Measurements from ENCODE around the gene TMEM88. TPM values are rescaled to one million over a fixed set of nuclear protein-coding genes. Genes with fewer than 3 reads are reported as not detected.

The TMEM88 gene
- total and polyA plus RNA-seq, 2 of the 8 experiments (the other 6 are each of a cell fraction or from before 2014, with no cell fraction given): 0.69 to 8.8 TPM

GRCh38 chr17:7832431-7832830 is 22.4 kb upstream of the TMEM88 start:
- POLR2A ChIA-PET (ENCODE audit: partially characterized antibody): interaction anchor here (0.6 to 4.6 kb wide), 6 partner anchors 9 to 209 kb away, joined by 3 to 33 read pairs (median 8); partner anchors contain the start of genes NAA38 and TMEM88
- no peak overlapping the region for H2AFZ ChIP-seq (ENCODE audit: low read length)
- no peak overlapping the region for H2BK120ac ChIP-seq (replicated peaks; ENCODE audit: low read depth, low read length)
- H3K36me3 ChIP-seq (ENCODE audit: control insufficient read depth in 2 of 4, insufficient read depth in 4 of 4, low read length in 3 of 4): no peaks in the 10 kb centered on the region
- H3K4me3 ChIP-seq (ENCODE audit: extremely low read depth in 1 of 4, insufficient read depth in 2 of 4, low read depth in 3 of 4, low read length in 4 of 4): no peak overlapping the region
- H4K8ac ChIP-seq (ENCODE audit: extremely low read depth, insufficient read depth, low read length): no peak overlapping the region
- no peak overlapping the region for H3K4me2 ChIP-seq (ENCODE audit: insufficient read depth in 1 of 2, low read depth in 2 of 2, low read length in 2 of 2)
- no peak overlapping the region for H3K14ac ChIP-seq (ENCODE audit: insufficient read length)
- H3K4ac ChIP-seq (replicated peaks; ENCODE audit: insufficient read length, low read depth, low read length): no peak overlapping the region
- no peak overlapping the region for H2BK15ac ChIP-seq (ENCODE audit: low read length)
- H2BK5ac ChIP-seq (ENCODE audit: low read depth, low read length): no peak overlapping the region
- H3K9ac ChIP-seq (replicated peaks in 1 of 4; ENCODE audit: extremely low read depth in 1 of 4, low read depth in 3 of 4, low read length in 3 of 4): no peak overlapping the region
- H3K9me3 ChIP-seq (ENCODE audit: insufficient read depth in 2 of 2, low read depth in 1 of 2, low read length in 1 of 2): no peaks in the 10 kb centered on the region
- WGBS, 2 experiments (ENCODE audit: extremely low coverage in 1 of 2, insufficient coverage in 1 of 2, insufficient read length in 1 of 2, insufficient replicate concordance in 2 of 2, low coverage in 1 of 2, low lambda C conversion rate in 2 of 2, missing lambda C conversion rate in 1 of 2): 91% methylated on average over 10 of the region's 10 CpGs; no CpG with 5 or more reads in 1 of the 2 experiments
- H2BK20ac ChIP-seq (ENCODE audit: low read length): no peak overlapping the region
- H4K91ac ChIP-seq (replicated peaks; ENCODE audit: insufficient read length, low read length): no peak overlapping the region
- no peak overlapping the region for H3K23ac ChIP-seq (ENCODE audit: insufficient read length)
- H3K23me2 ChIP-seq (ENCODE audit: low read depth, low read length): peaks cover 25% of the 10 kb centered on the region
- H3K4me1 ChIP-seq (replicated peaks in 1 of 4; ENCODE audit: control insufficient read depth in 3 of 4, insufficient read depth in 4 of 4, low read length in 3 of 4): peaks cover 0 to 15% (median 7%) of the 10 kb centered on the region in 4 experiments; a peak in 6 of 7 replicates
- CTCF ChIA-PET (ENCODE audit: partially characterized antibody): interaction anchor here (0.8 to 5.9 kb wide), 12 partner anchors 9 to 228 kb away, joined by 3 to 44 read pairs (median 8); partner anchors contain the start of genes CNTROB, RNF227 and TRAPPC1
- no peak overlapping the region for H2BK12ac ChIP-seq (ENCODE audit: low read depth, low read length)
- FAIRE-seq: no peak
- no peak overlapping the region for H2AK5ac ChIP-seq (ENCODE audit: low read depth, low read length)
- no peaks in the 10 kb centered on the region for H3K79me2 ChIP-seq (ENCODE audit: control insufficient read depth in 1 of 2, insufficient read depth in 2 of 2, low read length in 2 of 2)
- H4K20me1 ChIP-seq (replicated peaks in 1 of 2; ENCODE audit: control insufficient read depth in 1 of 2, insufficient read depth in 2 of 2, low read length in 2 of 2): no peaks in the 10 kb centered on the region
- peaks cover 4 to 38% (median 30%) of the 10 kb centered on the region in 4 experiments for H3K27me3 ChIP-seq (replicated peaks in 1 of 4; ENCODE audit: control insufficient read depth in 3 of 4, extremely low read depth in 1 of 4, insufficient read depth in 3 of 4, low read length in 3 of 4)
- no peak for DNase-seq (ENCODE audit: low read depth in 1 of 2, low spot score in 2 of 2)
- H3K27ac ChIP-seq (ENCODE audit: low read depth, low read length): no peak overlapping the region
- H3K79me1 ChIP-seq (ENCODE audit: low read depth, low read length): no peaks in the 10 kb centered on the region
- H3K56ac ChIP-seq (replicated peaks; ENCODE audit: insufficient read length, low read depth, low read length): no peak overlapping the region
- H4K5ac ChIP-seq (ENCODE audit: insufficient read length, low read depth, low read length): no peak overlapping the region
- no peak overlapping the region for H3K18ac ChIP-seq (ENCODE audit: extremely low read depth, low read length)
- TF ChIP-seq RNF2 (IDR thresholded peaks at IDR 0.05; ENCODE audit: borderline replicate concordance, low read depth, low read length, missing control alignments, poor library complexity, severe bottlenecking) (no peak), MAX (IDR thresholded peaks at IDR 0.05) (no peak), POLR2AphosphoS5 (IDR thresholded peaks at IDR 0.05; ENCODE audit: low read depth, low read length) (no peak), HDAC2 (IDR thresholded peaks at IDR 0.05; ENCODE audit: borderline replicate concordance in 1 of 2, low read depth in 2 of 2, low read length in 2 of 2) (no peak), SP1 (IDR thresholded peaks at IDR 0.05; ENCODE audit: low read depth, low read length) (no peak), SIN3A (conservative IDR thresholded peaks at IDR 0.05 in 1 of 2, IDR thresholded peaks at IDR 0.05 in 1 of 2; ENCODE audit: low read depth in 1 of 2, low read length in 2 of 2) (no peak), ASH2L (IDR thresholded peaks at IDR 0.05; ENCODE audit: low read length) (no peak), ZNF274 (IDR thresholded peaks at IDR 0.05; ENCODE audit: borderline replicate concordance, extremely low read depth, low read length) (no peak), SAP30 (IDR thresholded peaks at IDR 0.05; ENCODE audit: insufficient read depth, insufficient replicate concordance, low read length) (no peak), POU5F1 (IDR thresholded peaks at IDR 0.05; ENCODE audit: low read depth, low read length) (no peak), EP300 (IDR thresholded peaks at IDR 0.05; ENCODE audit: borderline replicate concordance in 1 of 2, low read depth in 2 of 2, low read length in 2 of 2) (no peak), SIRT6 (IDR thresholded peaks at IDR 0.05; ENCODE audit: low read length) (no peak)
